ENCODE measurements around the gene MAB21L4. TPM values are rescaled to one million over a fixed set of nuclear protein-coding genes. Genes with fewer than 3 reads are reported as not detected.

Gene MAB21L4
- total and polyA plus RNA-seq, 9 donors: 0.04 to 0.48 (median 0.23) TPM; not detected in 4

- Histone ChIP-seq H3K4me3 (no peak overlapping the region), H3K36me3 (no peaks in the 10 kb centered on the region), H3K27ac (no peak overlapping the region), H3K4me1 (ENCODE audit: insufficient read depth) (no peaks in the 10 kb centered on the region), H3K27me3 (no peaks in the 10 kb centered on the region), H3K9me3 (no peaks in the 10 kb centered on the region)
- 50 to 60% (median 58%) methylated on average over 11 of the region's 11 CpGs for WGBS, 3 donors
- DNase-seq: peak in 1 of 5 donors; percentile 30
- intact Hi-C loops (cut with DNase I): loop anchor here in 3 of 4 donors (2.0 to 10.0 kb wide), 2 partner anchors 804 to 808 kb away; no protein-coding TSS in a partner anchor
- TF ChIP-seq EP300 (IDR thresholded peaks at IDR 0.05) (no peak), CTCF (IDR thresholded peaks at IDR 0.05) (no peak), POLR2A (IDR thresholded peaks at IDR 0.05) (no peak)
Observed at GRCh38 chr2:240850756-240851077, 45.2 kb downstream of the MAB21L4 start.

GRCh38 chr2:240850026-240850425 is 45.9 kb downstream of the MAB21L4 start:
- Histone ChIP-seq H3K36me3 (no peaks in the 10 kb centered on the region), H3K4me1 (ENCODE audit: insufficient read depth) (no peaks in the 10 kb centered on the region), H3K9me3 (no peaks in the 10 kb centered on the region), H3K27me3 (no peaks in the 10 kb centered on the region), H3K27ac (no peak overlapping the region), H3K4me3 (no peak overlapping the region)
- intact Hi-C loops (cut with DNase I): loop anchor here in 3 of 4 donors (2.0 to 10.0 kb wide), 2 partner anchors 805 to 809 kb away; no protein-coding TSS in a partner anchor
- 78 to 82% (median 80%) methylated on average over 11 of the region's 11 CpGs for WGBS, 3 donors
- DNase-seq: no peak
- TF ChIP-seq CTCF (IDR thresholded peaks at IDR 0.05): no peak
- TF ChIP-seq POLR2A (IDR thresholded peaks at IDR 0.05): no peak
- no peak for TF ChIP-seq EP300 (IDR thresholded peaks at IDR 0.05)

- intact Hi-C loops (cut with DNase I): no loop called here
- H3K9me3 ChIP-seq: no peaks in the 10 kb centered on the region
- no peak overlapping the region for H3K27ac ChIP-seq
- no peak for DNase-seq
- no peaks in the 10 kb centered on the region for H3K36me3 ChIP-seq
- 69 to 73% (median 71%) methylated on average over 12 of the region's 12 CpGs for WGBS, 3 donors
- TF ChIP-seq CTCF (IDR thresholded peaks at IDR 0.05): no peak
- TF ChIP-seq POLR2A (IDR thresholded peaks at IDR 0.05): no peak
- TF ChIP-seq EP300 (IDR thresholded peaks at IDR 0.05): no peak
- no peaks in the 10 kb centered on the region for H3K4me1 ChIP-seq (ENCODE audit: insufficient read depth)
- no peak overlapping the region for H3K4me3 ChIP-seq
- no peaks in the 10 kb centered on the region for H3K27me3 ChIP-seq
Observed at GRCh38 chr2:240848900-240849680, 46.9 kb downstream of the MAB21L4 start.

- H3K27ac ChIP-seq: no peak overlapping the region
- DNase-seq: no peak
- intact Hi-C loops (cut with DNase I): no loop called here
- no peaks in the 10 kb centered on the region for H3K36me3 ChIP-seq
- no peaks in the 10 kb centered on the region for H3K9me3 ChIP-seq
- no peaks in the 10 kb centered on the region for H3K4me1 ChIP-seq (ENCODE audit: insufficient read depth)
- no peaks in the 10 kb centered on the region for H3K27me3 ChIP-seq
- 87 to 94% (median 90%) methylated on average over 13 of the region's 13 CpGs for WGBS, 3 donors
- no peak overlapping the region for H3K4me3 ChIP-seq
- TF ChIP-seq CTCF (IDR thresholded peaks at IDR 0.05) (no peak), EP300 (IDR thresholded peaks at IDR 0.05) (no peak), POLR2A (IDR thresholded peaks at IDR 0.05) (no peak)
Observed at GRCh38 chr2:240847817-240848216, 48.1 kb downstream of the MAB21L4 start.
